ENCODE measurements around the gene FAM149B1.
"Not testable (repeated sequence)": the region's sequence is repeated elsewhere in the genome, so short reads cannot be mapped to it uniquely, and the experiment has no call there.

The FAM149B1 gene

DNA sequence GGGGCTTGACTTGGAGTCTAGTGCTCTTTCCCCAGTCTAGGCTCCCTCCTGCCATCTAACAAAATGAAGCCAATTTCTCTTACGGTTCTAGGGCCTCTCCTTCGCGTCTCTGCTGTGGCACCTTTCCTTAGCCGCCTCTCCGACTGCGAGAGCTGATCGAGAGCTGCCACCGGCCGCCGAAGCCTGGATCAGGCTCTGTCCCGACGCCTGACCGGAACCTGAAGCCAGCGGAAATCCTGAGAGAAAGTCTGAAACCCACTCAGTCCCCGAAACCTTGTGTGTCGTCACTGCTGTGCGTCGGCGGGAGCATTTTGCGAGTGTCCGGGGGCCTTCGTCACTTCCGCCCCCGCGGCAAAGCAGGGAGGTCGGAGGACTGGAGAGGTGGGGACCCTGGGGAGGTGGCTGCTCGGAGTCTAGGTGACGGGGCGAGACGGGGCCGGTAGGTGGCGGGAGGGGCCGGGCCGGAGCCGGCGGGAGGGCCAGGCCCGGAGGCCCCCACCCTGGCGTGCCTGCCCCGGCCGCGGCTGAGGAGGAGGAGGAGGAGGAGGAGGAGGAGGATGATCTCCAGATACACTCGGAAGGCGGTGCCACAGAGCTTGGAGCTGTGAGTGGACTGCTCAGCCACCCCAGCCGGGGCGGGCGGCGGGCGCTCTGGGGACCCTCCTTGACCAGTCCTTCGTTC, at the start of gene FAM149B1, which contains the start of gene ECD:
TSS of gene FAM149B1 (plus strand) at position 337 of the 682 bp plus-strand sequence. CDS start at position 558, 221 bp downstream.
TSS of gene ECD (minus strand) at position 226 of the 682 bp plus-strand sequence. CDS start 4,071 bp downstream, outside the sequence.
- DNase-seq (ENCODE audit: low read depth): peak; percentile 70

DNA sequence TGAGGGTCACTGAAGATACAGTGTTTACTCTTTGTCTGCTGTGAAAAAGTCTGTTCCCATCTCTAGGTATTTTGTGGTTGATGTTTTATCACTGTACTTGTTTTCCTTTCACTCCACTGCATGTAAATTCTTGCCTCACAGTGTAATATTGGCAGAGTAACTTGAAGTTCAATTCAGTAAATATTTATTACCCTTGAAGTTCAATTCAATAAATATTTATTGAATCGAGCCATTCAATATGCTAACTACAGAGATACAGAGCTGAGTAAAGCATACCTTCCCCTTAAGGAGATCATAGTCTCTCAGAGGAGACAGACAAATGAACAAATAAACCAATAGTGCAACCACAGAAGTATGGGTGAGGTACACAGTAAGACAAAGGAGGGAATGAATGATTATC, 48.5 kb upstream of the FAM149B1 start:
- DNase-seq (ENCODE audit: low read depth): no peak

- no peak for DNase-seq (ENCODE audit: low read depth)
These were observed 48.0 kb upstream of the FAM149B1 start for GRCh38 chr10:73119952-73120351.

GRCh38 chr10:73126343-73126742, 41.6 kb upstream of the FAM149B1 start:
- no peak for DNase-seq (ENCODE audit: low read depth)

DNA sequence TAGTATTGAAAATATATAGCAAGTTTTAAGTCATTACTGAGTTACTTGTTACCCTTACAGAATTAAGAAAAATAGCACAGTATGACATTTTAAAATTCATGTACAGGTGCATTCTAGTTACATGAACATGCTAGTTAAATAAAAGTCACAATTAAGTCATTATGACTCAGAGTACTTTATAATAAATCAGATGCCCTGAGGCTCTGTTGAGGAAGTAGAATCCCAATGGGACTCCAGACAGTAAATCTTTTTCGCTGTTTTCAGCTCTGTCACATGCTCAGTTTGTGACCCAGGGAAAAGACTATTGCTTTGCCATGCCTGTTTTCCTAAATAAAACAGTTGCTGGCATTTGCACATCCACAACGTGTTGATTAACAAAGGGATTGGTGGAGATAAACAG, 36.6 kb upstream of the FAM149B1 start:
- DNase-seq (ENCODE audit: low read depth): no peak

GRCh38 chr10:73131913-73132686, 35.8 kb upstream of the FAM149B1 start:
- no peak for DNase-seq (ENCODE audit: low read depth)

DNA sequence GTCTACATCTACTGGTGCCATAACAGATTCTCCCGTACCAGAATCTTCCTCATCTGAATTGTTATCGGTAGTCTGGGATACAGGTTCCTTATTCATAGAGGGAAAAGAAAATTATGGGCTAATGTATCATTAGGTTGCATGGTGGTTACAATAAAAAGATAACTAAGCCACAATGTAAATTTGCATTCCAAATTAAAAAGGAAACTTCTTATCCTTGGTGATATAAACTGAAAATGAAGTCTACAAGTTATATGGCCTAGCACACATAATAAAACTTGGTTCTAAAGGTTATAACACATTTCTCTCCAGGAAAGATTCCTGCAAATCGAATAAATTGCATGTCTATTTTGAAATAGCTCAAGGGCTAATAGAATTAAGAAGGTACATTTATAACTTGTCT, 33.2 kb upstream of the FAM149B1 start:
- no peak for DNase-seq (ENCODE audit: low read depth)

GRCh38 chr10:73136627-73137026, 31.3 kb upstream of the FAM149B1 start:
- no peak for DNase-seq (ENCODE audit: low read depth)

DNA sequence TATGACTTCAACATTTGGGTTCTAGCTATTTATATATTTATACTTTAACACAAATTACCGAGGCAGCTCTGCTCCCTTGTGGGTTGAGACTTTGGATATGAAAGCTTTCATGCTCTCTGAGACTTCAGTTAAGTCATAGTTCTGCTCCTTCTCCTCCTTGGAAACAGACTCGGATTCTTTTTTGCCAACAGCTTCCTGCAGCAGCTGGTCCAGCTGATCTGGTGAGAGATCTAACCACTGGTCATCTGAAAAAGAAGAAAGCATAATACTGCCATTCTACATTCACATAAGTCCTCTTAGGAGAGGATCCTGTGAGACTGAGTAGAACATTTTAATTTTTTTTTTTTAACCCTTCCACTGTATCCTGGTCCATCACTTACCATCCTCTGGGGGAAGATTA, 28.7 kb upstream of the FAM149B1 start:
- DNase-seq (ENCODE audit: low read depth): no peak

- DNase-seq (ENCODE audit: low read depth): no peak
These were observed 26.3 kb upstream of the FAM149B1 start for GRCh38 chr10:73141603-73142002.

GRCh38 chr10:73150633-73151413, 17.1 kb upstream of the FAM149B1 start:
- not testable (repeated sequence) for DNase-seq (ENCODE audit: low read depth)

GRCh38 chr10:73152009-73152408, 15.9 kb upstream of the FAM149B1 start:
- no peak for DNase-seq (ENCODE audit: low read depth)

DNA sequence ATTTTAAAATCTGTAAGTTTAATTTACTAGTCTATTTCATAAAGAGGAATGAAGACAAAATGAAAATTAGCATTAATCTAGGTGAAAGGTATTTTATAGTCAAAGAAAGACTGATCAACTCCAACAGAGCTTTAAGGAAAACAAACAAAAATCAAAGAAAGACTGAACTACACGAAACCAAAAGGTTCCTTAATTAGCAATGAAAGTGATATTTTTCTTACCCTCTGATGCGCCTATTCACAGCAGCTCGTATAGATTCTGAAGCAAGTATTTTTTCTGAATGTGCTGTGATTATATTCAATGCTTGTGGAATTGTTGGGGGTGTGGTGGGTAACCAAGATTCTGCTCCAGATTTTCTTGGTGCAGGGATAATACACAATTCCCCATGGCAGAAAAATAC, 11.9 kb upstream of the FAM149B1 start:
- DNase-seq (ENCODE audit: low read depth): no peak

DNA sequence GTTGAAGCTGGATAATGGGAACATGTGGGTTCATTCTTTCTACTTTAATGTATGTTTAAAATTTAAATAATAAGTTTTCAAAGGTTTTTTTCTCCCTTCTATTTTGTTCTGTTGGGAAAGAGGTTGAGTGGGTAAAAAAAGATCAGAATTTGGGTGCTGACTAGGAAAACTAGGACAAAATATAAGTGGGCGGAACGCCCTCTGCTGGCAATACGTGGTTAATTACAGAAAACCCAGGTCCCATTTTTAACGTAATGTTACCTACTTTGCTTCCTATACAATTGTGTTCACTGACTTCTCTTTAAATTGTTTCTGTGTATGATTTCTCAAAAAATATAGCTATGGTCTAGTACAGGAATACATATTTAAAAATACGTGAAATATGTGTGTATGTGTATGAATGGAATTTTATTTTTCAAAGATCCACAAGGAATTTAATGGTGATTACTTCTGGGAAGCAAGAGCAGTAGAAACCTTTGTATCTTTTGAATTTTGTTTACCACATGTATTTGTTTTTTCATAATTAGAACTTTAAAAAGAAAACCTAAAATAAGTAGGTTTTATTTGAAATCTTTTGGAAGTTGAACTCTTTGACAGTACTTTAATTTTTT, 8.8 kb upstream of the FAM149B1 start:
- no peak for DNase-seq (ENCODE audit: low read depth)

DNA sequence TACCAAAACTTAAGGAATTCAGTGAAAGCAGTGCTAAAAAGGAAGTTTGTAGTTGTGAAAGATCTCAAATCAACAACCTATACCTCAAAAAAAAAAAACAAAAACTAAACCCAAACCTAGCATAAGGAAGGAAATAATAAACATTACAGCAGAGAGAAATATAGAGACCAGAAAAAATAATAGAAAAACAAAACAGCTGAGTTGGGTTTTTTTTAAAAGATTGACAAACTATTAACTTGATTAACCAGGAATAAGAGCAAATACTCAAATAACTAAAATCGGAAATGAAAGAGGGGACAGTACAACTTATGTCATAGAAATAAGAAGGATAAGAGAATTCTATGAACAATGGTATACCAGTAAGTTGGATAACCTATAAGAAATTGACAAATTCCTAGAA, 6.8 kb upstream of the FAM149B1 start:
- DNase-seq (ENCODE audit: low read depth): no peak

- no peak for DNase-seq (ENCODE audit: low read depth)
These were observed 6.3 kb upstream of the FAM149B1 start for GRCh38 chr10:73161662-73162061.

DNA sequence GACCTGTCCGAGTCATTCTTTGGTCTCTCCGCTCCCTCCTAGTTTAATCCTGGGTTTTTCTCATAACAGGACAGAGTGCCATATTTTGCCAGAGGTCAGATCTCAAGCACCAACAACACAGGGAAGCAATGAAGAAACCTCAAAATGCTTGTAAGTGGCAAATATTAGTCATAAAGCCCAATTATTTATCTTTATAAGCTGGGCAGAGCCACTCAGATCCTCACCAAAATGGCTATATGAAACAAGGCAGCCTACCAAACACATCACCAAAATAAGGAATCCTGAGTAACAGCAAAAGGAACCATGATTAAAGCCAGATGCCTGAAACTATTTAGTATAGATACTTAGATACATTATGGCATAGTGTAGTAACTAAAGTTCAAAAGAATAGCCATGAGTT, 4.8 kb upstream of the FAM149B1 start:
- no peak for DNase-seq (ENCODE audit: low read depth)

DNA sequence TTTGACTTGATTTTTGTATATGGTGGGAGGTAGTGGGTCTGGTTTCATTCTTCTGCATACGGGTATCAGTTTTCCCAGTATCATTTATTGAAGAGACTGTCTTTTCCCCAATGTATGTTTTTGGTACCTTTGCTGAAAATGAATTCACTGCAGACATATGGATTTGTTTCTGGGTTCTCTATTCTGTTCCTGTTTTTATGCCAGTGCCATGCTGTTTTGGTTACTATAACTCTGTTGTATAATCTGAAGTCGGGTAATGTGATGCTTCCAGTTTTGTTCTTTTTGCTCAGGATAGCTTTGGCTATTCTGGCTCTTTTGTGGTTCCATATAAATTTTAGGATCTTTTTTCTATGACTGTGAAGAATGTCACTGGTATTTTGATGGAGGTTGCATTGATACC, 947 bp upstream of the FAM149B1 start:
- DNase-seq (ENCODE audit: low read depth): no peak

GRCh38 chr10:73167458-73167782, 499 bp upstream of the FAM149B1 start:
- no peak for DNase-seq (ENCODE audit: low read depth)

DNA sequence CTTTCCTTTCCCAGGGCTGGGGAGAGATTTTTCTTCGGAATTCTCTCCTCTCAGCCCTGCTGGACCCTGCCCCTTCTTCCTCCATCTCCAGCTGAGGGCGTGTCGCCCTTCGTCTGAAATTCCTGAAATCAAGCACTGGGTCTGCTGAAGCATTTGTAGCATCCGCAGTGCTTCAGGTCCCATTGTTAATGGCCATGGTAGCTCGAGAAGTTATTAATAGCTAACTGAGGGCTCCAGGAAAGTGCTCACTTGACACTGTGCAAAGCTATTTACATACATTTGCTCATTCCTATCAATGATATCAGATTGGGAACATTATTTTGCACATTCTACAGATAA, 515 bp downstream of the FAM149B1 start:
- DNase-seq (ENCODE audit: low read depth): no peak

- no peak for DNase-seq (ENCODE audit: low read depth)
These were observed 1.4 kb downstream of the FAM149B1 start for GRCh38 chr10:73169320-73169719.

DNA sequence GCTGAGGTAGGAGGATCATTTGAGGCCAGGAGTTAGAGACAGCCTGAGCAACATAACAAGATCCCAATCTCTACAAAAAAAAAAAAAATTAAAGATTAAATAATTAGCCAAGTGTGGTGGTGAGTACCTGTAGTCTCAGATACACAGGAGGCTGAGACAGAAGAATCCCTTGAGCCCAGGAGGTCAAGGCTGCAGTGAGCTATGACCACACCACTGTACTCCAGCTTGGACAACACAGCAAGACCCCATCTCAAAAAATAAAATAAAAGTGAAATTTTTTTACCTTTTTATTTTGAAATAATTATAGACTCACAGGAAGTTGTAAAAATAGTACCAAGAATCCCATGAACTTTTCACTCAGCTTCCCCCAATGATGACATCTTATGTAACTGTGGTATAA, 4.9 kb downstream of the FAM149B1 start:
- DNase-seq (ENCODE audit: low read depth): no peak

Measured in HS-27A (cell line).